NCI-H446 (cell line): ENCODE data around the gene RARG.
"Not testable (repeated sequence)": the region's sequence is repeated elsewhere in the genome, so short reads cannot be mapped to it uniquely, and the experiment has no call there.

Experiments
- DNase-seq, 2 experiments: peaks; one replicate each; lab custom pipeline; 2025; lab: John Stamatoyannopoulos, UW

Gene RARG

GRCh38 chr12:53170876-53171724, 60.9 kb downstream of the RARG start:
- DNase-seq = no peak

DNA sequence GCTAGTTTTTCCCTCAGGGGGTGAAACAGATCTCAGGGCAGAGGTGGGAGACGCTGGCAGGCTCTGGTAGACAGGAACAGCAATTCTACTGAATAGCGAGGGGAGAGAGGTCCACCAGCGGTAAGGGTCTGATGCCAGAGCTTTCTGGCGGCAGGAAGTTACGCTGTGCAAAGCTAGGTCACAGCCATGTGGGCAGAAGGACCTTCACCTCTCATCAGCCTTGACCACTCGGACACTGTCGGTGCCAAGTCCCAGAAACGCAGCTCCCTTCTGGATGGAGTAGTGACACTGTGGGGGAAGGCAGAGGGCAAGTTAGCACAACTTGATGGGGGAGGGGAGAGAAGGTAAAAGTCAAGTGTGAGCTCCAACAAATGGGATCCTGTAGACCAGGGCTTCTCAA, 61.8 kb downstream of the RARG start:
- no peak for DNase-seq

DNA sequence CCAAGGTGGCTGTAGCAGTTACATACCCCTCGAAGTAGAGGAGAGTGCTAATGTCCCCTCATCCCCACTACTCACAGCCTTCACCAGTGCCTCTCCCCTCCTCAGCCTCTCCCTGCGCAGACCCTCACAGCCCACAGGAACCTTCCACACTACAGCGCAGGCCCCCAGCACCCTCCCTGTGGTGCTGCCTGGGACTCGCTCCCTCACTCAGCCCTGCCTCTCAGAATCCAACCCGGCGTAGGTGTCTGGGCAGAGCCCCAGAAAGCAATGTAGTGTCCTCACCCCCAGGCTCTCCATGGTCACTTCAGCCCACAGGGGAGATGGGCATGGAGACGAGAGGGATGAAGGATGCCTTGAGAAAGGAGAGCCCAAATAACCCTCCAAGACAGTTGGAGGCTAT, 62.4 kb downstream of the RARG start:
- DNase-seq = no peak

DNA sequence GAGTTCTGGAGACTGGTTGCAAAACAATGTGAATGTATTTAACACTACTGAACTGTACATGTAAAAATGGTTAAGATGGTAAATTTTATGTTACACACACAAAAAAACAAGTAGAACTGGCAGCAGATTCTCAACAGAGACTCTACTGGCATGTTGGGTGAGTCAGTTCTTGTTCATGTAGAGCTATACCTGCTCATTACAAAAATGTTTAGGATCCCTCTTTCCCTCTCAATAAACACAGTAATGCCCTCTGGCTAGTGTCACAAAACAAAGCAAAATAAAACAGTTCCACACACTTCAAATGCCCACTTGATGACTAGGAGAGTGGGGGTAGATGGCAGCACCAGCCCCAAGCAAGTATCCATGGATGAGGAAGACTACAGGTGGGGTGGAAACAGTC, 65.2 kb downstream of the RARG start:
- DNase-seq = no peak

GRCh38 chr12:53163008-53163407, 69.0 kb downstream of the RARG start:
- not testable (repeated sequence) for DNase-seq

DNA sequence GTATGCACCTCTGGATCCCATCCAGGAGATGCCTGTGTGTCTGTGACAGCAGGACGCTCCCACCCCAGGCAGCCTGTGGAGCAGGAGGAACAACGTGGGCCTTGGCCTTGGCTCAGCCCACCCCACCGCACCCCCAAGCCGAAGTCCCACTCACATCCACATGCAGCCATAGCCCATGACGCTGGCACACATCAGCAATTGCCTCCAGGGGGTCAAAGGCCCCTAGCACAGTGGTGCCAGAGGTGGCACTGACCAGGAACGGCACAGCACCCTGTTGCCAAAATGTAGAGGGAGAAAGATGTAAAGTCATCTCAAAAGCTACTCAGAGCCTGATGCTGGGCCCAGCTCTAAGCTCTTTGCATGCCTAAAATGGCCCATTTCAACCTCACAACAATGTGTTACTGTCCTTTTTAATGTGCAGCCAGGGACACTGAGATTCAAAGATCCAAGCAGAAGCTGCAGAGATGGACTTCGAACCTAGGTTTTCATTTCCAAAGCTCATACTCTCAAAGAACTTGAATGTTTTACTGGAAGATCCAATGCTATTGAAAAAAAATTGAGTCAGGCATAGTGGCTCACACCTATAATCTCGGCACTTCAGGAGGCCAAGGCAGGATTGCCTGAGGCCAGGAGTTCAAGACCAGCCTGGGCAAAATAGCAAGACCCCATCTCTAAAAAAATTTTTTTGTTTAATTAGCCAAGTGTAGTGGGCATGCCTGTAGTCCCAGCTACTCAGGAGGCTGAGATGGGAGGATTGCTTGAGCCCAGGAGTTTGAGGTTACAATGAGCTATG, 70.7 kb downstream of the RARG start:
- no peak for DNase-seq

- DNase-seq = no peak
Measured at GRCh38 chr12:53160673-53161072, 71.3 kb downstream of the RARG start.
